ENCODE results near the gene TNFRSF8. TPM values are rescaled to one million over a fixed set of nuclear protein-coding genes. Genes with fewer than 3 reads are reported as not detected.
A peak's percentile ranks its signal among the peaks of the same experiment; 100 is the strongest.

Gene TNFRSF8
- total RNA-seq, 2 experiments from 2014 or later: 0.14 TPM; not detected in 1

DNA sequence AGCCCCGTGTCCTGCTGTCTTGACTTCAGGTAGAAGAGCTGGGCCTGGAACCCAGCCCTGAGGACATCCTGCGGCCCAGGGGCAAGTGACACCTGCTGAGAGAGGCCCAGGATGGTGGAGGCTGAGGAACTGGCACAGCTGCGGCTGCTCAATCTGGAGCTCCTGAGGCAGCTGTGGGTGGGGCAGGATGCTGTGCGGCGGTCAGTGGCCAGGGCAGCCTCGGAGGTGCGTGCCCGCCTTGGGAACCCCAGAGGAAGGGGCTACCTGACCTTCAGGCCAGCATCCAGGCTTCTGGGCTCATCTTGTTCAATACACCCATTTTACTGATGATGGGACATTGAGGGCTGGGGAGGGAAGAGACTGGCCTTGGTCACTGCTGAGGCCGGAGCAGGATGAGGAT, 41.5 kb upstream of the TNFRSF8 start:
- no peaks in the 10 kb centered on the region for H3K27me3 Mint-ChIP-seq
- H3K4me1 ChIP-seq (ENCODE audit: insufficient read depth, low read length): peaks cover 19% of the 10 kb centered on the region
- peaks cover 12% of the 10 kb centered on the region for H3K4me1 Mint-ChIP-seq (ENCODE audit: low read depth)
- TF ChIP-seq, protein P1, sequence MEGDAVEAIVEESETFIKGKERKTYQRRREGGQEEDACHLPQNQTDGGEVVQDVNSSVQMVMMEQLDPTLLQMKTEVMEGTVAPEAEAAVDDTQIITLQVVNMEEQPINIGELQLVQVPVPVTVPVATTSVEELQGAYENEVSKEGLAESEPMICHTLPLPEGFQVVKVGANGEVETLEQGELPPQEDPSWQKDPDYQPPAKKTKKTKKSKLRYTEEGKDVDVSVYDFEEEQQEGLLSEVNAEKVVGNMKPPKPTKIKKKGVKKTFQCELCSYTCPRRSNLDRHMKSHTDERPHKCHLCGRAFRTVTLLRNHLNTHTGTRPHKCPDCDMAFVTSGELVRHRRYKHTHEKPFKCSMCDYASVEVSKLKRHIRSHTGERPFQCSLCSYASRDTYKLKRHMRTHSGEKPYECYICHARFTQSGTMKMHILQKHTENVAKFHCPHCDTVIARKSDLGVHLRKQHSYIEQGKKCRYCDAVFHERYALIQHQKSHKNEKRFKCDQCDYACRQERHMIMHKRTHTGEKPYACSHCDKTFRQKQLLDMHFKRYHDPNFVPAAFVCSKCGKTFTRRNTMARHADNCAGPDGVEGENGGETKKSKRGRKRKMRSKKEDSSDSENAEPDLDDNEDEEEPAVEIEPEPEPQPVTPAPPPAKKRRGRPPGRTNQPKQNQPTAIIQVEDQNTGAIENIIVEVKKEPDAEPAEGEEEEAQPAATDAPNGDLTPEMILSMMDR (IDR thresholded peaks at IDR 0.05): no peak
- ChIA-PET POLR2A (interaction anchor here (1.0 kb wide), 1 partner anchor 18 kb away, joined by 3 read pairs; no protein-coding TSS in a partner anchor), CTCF (no interaction called here)
- H3K27ac Mint-ChIP-seq: no peak overlapping the region
- no peak for DNase-seq
- H3K36me3 ChIP-seq (ENCODE audit: insufficient read depth, low read length): peaks cover 25% of the 10 kb centered on the region
- no peak overlapping the region for H3K4me3 ChIP-seq (ENCODE audit: low read length)
- H3K9me3 ChIP-seq (ENCODE audit: control insufficient read depth in 1 of 2, insufficient read depth in 1 of 2, low read length in 2 of 2): no peaks in the 10 kb centered on the region
- no peaks in the 10 kb centered on the region for H3K27me3 ChIP-seq (ENCODE audit: control insufficient read depth in 1 of 2, insufficient read depth in 2 of 2, low read length in 2 of 2)
- H3K27ac ChIP-seq (ENCODE audit: low read depth in 1 of 2, low read length in 2 of 2): no peak overlapping the region
- peak overlapping the region; percentile 11 for H3K4me3 Mint-ChIP-seq
- H3K9me3 Mint-ChIP-seq: no peaks in the 10 kb centered on the region
- intact Hi-C loops (cut with DNase I, micrococcal nuclease): loop anchor here in 1 of 2 experiments (2.0 kb wide), 1 partner anchor 113 kb away; no protein-coding TSS in a partner anchor
- ATAC-seq (ENCODE audit: poor library complexity): no peak
- peaks cover 26% of the 10 kb centered on the region for H3K36me3 Mint-ChIP-seq (ENCODE audit: low read depth)

DNA sequence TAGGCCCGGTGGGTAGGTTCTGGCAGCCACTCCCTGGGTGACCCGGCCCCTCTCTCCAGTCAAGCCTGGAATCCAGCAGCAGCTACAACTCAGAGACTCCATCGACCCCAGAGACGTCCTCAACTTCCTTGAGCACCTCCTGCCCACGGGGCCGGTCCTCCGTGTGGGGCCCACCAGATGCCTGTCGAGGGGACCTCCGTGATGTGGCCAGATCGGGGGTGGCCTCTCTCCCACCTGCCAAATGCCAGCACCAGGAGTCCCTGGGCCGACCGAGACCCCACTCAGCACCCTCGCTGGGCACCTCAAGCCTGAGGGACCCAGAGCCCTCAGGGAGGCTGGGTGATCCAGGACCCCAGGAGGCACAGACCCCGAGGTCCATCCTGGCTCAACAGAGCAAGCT, 41.1 kb upstream of the TNFRSF8 start:
- no peak overlapping the region for H3K27ac ChIP-seq (ENCODE audit: low read depth in 1 of 2, low read length in 2 of 2)
- ChIA-PET POLR2A (interaction anchor here (1.0 kb wide), 1 partner anchor 18 kb away, joined by 3 read pairs; no protein-coding TSS in a partner anchor), CTCF (no interaction called here)
- ATAC-seq (ENCODE audit: poor library complexity) (no peak), DNase-seq (no peak)
- peaks cover 31% of the 10 kb centered on the region for H3K36me3 Mint-ChIP-seq (ENCODE audit: low read depth)
- no peaks in the 10 kb centered on the region for H3K9me3 ChIP-seq (ENCODE audit: control insufficient read depth in 1 of 2, insufficient read depth in 1 of 2, low read length in 2 of 2)
- H3K4me3 Mint-ChIP-seq: peak overlapping the region; percentile 11
- TF ChIP-seq, protein P1 (IDR thresholded peaks at IDR 0.05): no peak
- H3K4me3 ChIP-seq (ENCODE audit: low read length): no peak overlapping the region
- peaks cover 19% of the 10 kb centered on the region for H3K4me1 ChIP-seq (ENCODE audit: insufficient read depth, low read length)
- no peak overlapping the region for H3K27ac Mint-ChIP-seq
- H3K36me3 ChIP-seq (ENCODE audit: insufficient read depth, low read length): peaks cover 28% of the 10 kb centered on the region
- peaks cover 12% of the 10 kb centered on the region for H3K4me1 Mint-ChIP-seq (ENCODE audit: low read depth)
- no peaks in the 10 kb centered on the region for H3K9me3 Mint-ChIP-seq
- H3K27me3 Mint-ChIP-seq: no peaks in the 10 kb centered on the region
- intact Hi-C loops (cut with DNase I, micrococcal nuclease): no loop called here
- H3K27me3 ChIP-seq (ENCODE audit: control insufficient read depth in 1 of 2, insufficient read depth in 2 of 2, low read length in 2 of 2): no peaks in the 10 kb centered on the region

DNA sequence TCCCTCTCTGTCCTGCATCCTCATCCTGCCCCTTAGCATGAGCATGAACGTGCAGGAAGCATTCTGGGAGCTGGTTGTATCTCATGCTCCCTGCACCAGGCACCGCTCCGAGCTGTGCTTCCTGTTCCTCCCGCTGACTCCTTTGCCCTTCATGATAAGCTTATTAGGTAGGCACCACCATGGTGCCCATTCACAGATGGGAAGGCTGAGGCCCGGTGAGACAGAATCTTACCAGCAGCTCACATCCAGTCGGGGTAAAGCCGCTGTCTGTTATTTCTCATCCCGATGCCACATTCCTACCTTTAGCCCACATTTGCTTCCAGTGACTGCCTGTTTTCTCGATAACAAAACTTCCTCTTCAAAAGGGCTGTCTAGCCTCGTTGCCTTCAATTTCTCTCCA, 36.5 kb upstream of the TNFRSF8 start:
- Mint-ChIP-seq H3K9me3 (no peaks in the 10 kb centered on the region), H3K27ac (no peak overlapping the region), H3K4me3 (no peak overlapping the region), H3K4me1 (ENCODE audit: low read depth) (no peaks in the 10 kb centered on the region), H3K36me3 (ENCODE audit: low read depth) (peaks cover 55% of the 10 kb centered on the region), H3K27me3 (no peaks in the 10 kb centered on the region)
- Histone ChIP-seq H3K27ac (ENCODE audit: low read depth in 1 of 2, low read length in 2 of 2) (no peak overlapping the region), H3K36me3 (ENCODE audit: insufficient read depth, low read length) (peaks cover 59% of the 10 kb centered on the region), H3K9me3 (ENCODE audit: control insufficient read depth in 1 of 2, insufficient read depth in 1 of 2, low read length in 2 of 2) (no peaks in the 10 kb centered on the region), H3K4me1 (ENCODE audit: insufficient read depth, low read length) (peaks cover 2% of the 10 kb centered on the region), H3K4me3 (ENCODE audit: low read length) (no peak overlapping the region), H3K27me3 (ENCODE audit: control insufficient read depth in 1 of 2, insufficient read depth in 2 of 2, low read length in 2 of 2) (no peaks in the 10 kb centered on the region)
- ChIA-PET POLR2A (no interaction called here), CTCF (no interaction called here)
- ATAC-seq (ENCODE audit: poor library complexity) (no peak), DNase-seq (no peak)
- intact Hi-C loops (cut with DNase I, micrococcal nuclease): no loop called here
- TF ChIP-seq, protein P1 (IDR thresholded peaks at IDR 0.05): no peak

Data from CD4-positive, alpha-beta T cell (primary cell).